Cerebellar cortex (tissue), 1 donor: Measurements from ENCODE around the gene SHISA6.

Experiments
- DNase-seq: peaks from one replicate; pipeline ENCODE4 v3.0.0-alpha.2; 2015; ENCODE audit warnings: low spot score

SHISA6 gene

GRCh38 chr17:11598274-11599221, 357.5 kb downstream of the SHISA6 start, which contains the start of gene DNAH9:
Gene DNAH9, plus strand, starts transcription at chr17:11598470. Its CDS starts 29 bp downstream, at chr17:11598499.
- DNase-seq, result peak; percentile 38

DNA sequence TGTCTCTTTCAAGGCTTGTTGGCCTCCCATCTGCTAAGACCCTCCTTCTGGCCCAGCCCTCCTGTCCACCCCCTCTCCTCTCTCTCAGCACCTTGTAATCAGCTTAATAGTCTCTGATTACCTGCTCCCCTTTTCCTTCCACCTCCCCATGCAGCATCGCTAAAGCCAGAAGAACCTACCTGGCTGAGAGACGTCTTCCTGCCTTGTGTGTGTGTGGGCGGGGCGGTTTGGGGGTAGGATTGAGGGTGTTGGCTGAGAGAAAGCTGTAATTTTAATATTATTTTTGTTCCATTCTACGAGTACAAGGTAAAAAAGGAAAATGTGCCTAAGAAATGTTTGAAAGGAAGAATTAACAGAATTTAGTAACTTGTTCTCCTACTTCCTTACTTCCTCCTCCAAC, 360.6 kb downstream of the SHISA6 start:
- no peak for DNase-seq

- peak; percentile 1 for DNase-seq
Measured at GRCh38 chr17:11608396-11608795, 367.4 kb downstream of the SHISA6 start.

DNA sequence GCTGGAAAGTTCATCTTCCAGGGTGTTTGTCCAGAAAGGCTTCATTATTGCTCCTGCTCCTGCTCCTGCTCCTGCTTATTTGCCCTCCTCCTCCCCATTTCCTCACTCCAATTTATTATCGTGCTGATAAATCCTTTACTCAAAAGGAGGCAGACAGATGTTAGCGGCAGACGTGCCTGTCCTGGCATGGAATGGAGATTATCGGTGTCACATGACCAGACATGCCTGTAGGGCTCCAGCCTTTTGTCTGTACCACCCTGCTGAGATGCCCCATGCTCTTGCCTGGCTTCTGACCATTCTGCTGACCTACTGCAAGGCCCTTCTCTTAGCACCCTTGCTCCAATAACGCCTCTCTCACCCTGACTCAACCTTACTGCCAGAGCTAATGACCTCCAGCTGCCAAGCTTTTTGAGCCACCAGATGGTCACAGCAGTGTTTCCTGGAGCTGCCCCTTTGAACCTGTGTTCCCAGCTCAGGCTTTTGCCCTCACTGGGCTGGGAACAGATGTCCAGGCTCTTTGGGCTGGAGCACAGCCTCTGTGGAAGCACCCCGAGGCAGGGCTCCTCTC, 370.1 kb downstream of the SHISA6 start:
- DNase-seq, result no peak

DNA sequence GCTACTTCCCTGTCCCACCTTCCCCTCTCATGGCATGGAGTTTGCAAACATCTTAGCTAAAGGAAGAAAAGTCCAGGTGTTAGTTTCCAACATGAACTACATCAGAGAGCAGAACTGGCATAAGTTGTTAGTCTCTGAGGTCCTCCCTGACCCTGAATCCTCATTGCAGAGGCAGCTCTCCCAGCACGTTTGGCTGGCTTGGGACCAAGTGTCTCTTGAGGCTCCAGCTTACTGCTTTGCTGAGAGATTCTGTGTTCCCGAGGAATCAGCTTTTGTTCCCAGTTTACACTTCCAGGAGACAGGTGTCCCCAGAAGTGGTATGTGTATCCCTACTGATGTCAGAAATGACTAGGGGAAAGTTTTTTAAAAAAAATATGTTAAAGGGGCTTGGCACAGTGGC, 371.9 kb downstream of the SHISA6 start:
- no peak for DNase-seq
